NCI-H524 treated with DMSO at 0.1 percent for 48 hours (cell line): Measurements from ENCODE around the gene DPM3.
"Not testable (repeated sequence)": the region's sequence is repeated elsewhere in the genome, so short reads cannot be mapped to it uniquely, and the experiment has no call there.

Experiments used
- DNase-seq: peaks from one replicate; lab custom pipeline; 2025; lab: John Stamatoyannopoulos, UW

DPM3 gene, protein sequence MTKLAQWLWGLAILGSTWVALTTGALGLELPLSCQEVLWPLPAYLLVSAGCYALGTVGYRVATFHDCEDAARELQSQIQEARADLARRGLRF

DNA sequence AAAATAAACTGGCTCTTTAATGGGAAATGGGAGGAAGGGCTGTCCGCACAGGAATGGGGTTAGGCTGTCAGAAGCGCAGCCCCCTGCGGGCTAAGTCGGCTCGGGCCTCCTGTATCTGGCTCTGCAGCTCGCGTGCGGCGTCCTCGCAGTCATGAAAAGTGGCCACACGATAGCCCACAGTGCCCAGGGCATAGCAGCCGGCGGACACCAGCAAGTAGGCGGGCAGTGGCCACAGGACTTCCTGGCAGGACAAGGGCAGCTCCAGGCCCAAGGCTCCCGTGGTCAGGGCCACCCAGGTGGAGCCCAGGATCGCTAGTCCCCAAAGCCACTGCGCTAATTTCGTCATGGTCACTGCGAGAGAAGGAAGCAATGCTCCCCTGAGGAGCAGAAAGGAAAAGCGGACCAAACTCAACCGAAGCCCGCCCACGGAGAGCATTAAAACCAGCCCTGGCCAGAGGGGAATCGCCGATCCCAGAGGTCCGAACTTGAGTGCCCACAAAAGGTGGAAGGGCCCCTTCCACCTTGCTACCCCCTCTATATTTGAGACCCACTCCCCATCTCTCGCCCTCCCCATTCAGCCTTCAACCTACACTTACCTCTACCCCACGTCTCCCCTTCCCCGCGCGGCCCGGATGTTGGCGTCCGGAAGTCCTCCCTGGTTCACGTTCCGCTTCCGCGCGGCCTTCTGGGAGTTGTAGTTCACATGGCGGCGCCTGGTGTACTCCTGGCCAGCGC lies at the start of gene DPM3:
TSS of gene DPM3 (minus strand) at position 637 of the 735 bp plus-strand sequence. CDS start at position 346, 291 bp downstream.
- DNase-seq: peak; percentile 24

- not testable (repeated sequence) for DNase-seq
Measured at GRCh38 chr1:155189926-155190325, 49.6 kb upstream of the DPM3 start.

DNA sequence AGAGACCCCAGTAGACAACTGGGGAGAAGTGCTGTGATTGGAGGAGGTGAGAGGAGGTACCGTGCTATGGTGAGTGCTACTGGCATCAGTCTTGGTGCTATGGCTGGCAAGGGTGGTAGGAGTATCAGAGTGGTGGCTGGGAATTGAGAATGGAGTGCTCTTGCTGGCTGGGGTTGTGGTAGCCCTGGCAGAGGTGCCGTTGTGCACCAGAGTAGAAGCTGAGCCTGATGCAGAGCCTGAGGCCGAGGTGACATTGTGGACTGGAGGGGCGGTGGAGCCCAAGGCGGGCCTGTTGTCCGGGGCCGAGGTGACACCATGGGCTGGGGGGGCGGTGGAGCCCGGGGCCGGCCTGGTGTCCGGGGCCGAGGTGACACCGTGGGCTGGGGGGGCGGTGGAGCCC lies 47.9 kb upstream of the DPM3 start:
- no peak for DNase-seq

DNA sequence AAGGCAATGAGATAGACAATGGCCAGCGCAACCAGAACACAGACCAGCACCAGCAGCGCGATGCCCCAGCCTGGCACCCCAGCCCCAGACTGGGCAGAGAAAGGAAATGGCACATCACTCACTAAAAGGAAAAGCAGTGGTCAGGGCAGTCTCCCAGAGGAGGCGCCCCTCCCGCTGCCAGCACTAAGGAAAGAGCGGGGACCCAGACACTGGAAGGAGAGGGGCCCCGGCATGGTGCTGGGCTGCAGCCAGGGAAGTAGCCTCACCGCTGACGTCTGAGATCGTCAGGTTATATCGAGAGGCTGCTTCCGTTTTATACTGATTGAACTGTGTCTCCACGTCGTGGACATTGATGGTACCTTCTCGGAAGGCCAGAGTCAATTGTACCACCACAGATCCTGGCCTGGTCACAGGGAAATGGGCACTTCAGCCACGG lies 47.1 kb upstream of the DPM3 start:
- DNase-seq: no peak

GRCh38 chr1:155186794-155187455 lies 46.6 kb upstream of the DPM3 start:
- no peak for DNase-seq

DNA sequence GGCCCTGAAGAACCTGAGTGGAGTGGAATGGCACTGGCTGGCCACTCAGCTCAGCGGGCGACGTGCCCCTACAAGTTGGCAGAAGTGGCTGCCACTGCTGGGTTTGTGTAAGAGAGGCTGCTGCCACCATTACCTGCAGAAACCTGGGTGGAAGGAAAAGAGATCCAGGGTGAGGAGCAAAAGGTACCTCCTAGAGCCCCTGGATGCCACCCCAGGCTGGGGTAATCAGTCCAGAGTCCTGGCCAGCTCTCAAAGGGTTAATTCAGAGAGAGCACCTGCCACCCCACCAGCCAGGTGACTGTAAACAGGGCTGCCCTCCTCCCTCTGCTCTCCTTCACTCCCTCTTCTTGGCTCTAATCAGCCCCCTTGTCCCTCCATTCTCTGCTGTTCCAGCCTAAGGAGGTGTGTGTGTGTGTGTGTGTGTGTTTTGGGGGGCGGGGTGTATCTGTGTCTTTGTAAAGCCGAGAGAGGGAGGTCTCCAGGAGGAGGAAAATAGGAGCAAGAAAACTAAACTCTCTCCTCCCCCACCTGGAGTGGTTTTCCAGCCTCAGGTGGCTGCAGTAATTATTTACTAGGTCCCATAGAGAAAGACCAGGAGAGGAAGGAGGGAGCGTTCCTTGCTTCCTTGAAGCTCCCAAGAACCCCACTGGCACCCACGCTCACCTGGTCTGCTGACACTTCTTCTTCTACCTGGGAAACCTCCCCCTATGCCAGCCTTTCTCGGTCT lies 45.9 kb upstream of the DPM3 start:
- DNase-seq: no peak

GRCh38 chr1:155185783-155186066 lies 45.4 kb upstream of the DPM3 start:
- DNase-seq: no peak

DNA sequence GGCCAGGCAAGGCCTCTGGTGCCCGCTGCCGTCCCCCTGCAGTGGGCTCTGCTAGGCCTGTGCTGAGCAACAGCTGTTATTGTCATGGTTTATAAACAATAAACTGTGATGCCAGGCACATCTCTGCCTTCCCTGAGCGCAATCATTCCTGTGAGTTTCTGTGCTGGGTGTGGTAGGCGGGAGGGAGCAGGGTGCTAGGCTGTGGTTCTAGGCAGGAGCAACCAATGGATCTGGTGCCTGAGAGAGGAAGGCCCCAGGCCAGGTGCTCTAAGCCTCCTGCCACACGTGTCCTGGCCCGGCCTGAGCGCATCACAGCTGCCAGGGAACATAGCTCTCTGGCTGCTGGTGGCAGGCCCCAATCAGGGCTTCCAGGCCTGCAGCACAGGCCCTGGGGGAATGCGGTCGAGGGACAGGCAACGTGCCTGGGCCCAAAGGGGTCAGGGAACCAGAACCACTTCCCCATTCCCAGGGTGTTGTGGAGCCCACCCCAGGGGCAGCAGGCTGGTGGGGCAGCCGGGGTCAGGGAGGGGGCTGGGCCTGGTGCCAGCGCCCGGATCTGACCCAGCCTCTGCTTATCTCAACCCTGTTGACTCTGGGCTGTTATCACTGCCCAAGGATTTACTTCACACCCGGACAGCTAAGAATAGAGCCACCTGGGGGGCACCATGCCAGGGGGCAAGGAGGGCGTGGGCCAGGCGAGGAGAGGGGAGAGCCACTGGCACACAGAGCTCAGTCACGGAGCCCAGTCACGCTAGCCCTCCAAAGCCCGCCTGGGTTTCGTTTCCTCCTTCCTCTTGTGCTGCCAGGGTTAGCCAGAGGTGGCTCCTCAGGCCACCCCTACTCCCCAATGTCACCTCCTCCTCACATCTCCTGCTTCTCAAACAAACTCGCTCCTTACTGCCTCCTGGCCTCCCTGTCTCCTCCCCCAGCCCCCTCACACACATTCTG lies 44.8 kb upstream of the DPM3 start:
- no peak for DNase-seq

DNA sequence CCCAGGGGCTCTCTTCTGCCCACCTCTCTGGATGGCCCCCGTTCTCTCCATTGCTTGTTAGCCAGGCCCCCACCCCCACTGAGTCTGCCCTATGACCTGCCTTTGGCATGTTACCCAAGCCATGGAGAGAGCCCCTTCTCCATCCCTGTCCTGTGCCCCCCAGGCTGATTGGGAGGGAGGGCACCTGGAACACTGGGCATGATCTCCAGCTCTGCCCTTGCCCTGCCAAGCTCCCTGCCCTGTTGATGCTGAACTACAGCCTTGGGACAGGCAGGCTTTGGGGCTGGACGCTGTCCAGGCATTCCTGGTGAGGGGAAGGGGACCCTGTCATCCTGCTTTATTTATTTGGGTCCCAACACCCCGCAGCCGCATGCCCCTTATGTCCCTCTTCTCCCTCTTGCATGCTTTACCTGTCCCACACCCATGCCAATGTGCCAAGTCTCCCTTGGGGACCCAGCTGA lies 44.0 kb upstream of the DPM3 start:
- DNase-seq: no peak

GRCh38 chr1:155183775-155184221 lies 43.5 kb upstream of the DPM3 start:
- no peak for DNase-seq

DNA sequence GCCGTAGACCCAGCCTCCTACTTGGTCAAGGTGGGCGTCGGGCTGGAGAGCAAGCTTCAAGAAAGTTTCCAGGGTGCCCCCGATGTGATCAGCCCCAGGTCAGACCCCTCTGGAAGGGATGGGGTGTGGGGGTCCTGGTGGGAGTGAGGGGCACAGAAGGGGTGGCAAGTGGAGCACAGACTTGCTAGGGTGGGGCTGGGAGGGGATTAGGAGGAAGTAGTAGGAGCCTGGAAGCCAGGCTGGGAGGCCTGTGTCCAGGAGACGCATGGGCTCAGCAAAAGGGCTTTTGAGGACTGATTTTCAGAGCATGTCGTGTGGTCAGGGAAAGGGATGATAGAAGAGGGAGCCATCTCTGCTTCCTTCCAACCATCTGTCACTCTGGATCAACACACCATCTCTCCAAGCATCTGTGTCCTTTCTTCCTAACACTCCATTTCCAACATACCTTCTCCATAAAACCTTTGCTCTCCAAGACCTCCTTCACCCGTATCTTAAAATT lies 41.8 kb upstream of the DPM3 start:
- DNase-seq: no peak

- no peak for DNase-seq
Measured at GRCh38 chr1:155181371-155182051, 41.2 kb upstream of the DPM3 start.

GRCh38 chr1:155179112-155180031 lies 39.0 kb upstream of the DPM3 start:
- DNase-seq: no peak

DNA sequence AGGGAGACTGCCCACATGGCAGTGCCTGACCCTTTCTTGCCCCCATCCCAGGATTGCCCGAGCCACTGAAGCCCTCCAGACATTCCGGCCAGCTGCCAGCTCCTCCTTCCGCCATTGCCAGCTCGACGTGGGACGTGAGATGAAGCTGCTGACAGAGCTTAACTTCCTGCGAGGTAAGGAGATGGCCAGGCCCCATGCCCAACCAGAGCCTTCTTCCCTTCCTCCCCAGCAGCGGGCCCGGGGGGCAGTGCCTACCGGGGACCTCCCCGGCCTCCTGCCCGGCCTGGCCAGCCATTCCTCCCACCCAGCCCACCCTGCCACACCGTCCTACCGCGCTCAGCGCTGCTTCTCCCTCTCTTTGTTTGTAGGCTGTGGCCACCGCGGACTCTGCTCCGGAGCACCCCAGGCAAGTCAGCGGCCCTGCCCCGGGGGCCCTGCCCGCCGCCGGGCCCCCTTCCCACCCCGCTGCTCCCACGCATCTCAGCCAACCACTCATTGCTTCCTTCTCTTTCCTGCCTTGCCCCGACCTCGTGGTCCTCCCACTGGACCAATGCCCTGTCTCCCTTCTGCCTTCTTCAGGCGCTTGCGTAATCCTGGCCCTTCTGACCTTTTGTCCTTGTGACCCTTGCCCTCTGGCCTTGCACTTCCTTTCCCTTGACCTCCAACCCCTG lies 38.2 kb upstream of the DPM3 start:
- no peak for DNase-seq

GRCh38 chr1:155177918-155178281 lies 37.6 kb upstream of the DPM3 start:
- no peak for DNase-seq

DNA sequence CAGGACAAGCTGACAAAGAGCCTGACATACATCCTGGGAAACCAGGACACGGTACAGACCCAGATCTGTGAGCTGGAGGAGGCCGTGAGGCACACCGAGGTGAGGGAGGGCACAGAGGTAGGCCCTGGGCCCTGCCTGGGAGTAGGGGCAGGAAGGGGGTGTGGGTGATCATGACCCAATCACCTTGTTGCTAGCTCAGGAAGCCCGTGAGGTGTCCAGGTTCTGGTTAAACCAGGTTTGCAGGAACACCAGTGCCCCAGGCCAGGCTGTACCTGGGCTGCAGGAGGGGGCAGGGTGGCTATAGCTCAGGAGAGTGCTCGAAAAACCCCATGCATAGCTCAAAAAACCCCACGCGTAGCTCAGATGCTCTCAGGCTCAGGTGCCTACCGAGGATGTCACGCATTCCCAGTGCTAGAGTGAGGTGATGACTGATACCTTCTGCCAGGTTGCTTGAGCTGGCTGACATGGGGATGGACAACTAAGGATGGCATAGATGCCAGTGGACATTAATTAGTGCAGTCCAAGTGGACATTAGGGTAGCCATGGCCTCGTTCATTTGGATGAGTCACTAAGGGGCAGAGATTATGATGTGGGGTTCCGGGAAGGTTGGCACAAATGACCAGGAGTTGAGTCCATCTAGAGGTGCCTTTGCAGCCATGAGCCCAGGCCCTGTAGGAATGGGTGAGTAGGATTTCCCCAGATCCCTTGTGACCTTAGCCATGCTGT lies 37.0 kb upstream of the DPM3 start:
- DNase-seq: no peak

GRCh38 chr1:155176544-155177071 lies 36.3 kb upstream of the DPM3 start:
- no peak for DNase-seq

GRCh38 chr1:155175927-155176371 lies 35.6 kb upstream of the DPM3 start:
- no peak for DNase-seq
